Neuronal stem cell (in vitro differentiated cells): ENCODE data around the gene ITGA11.
A peak's percentile ranks its signal among the peaks of the same experiment; 100 is the strongest.

ENCODE experiments used
- DNase-seq: peaks from one replicate; pipeline ENCODE4 v3.0.0-alpha.2; 2013; ENCODE audit warnings: low spot score
- H2AFZ ChIP-seq: one replicate; pipeline ENCODE4 v1.6.1; 2013; ENCODE audit warnings: mild to moderate bottlenecking, low read length, inconsistent platforms
- H2AK5ac ChIP-seq: 2 replicates; pipeline ENCODE4 v1.6.1; 2013; ENCODE audit warnings: low read depth, mild to moderate bottlenecking, inconsistent platforms, low read length, moderate library complexity, mixed read lengths
- H2BK120ac ChIP-seq: 2 replicates; pipeline ENCODE4 v1.6.1; 2013; ENCODE audit warnings: low read depth, mild to moderate bottlenecking, inconsistent platforms, low read length, moderate library complexity, mixed read lengths
- H2BK12ac ChIP-seq: one replicate; pipeline ENCODE4 v1.6.1; 2013; ENCODE audit warnings: low read length, inconsistent platforms
- H2BK15ac ChIP-seq: 2 replicates; pipeline ENCODE4 v1.6.1; 2013; ENCODE audit warnings: mild to moderate bottlenecking, low read length, inconsistent platforms, mixed read lengths
- H2BK5ac ChIP-seq: one replicate; pipeline ENCODE4 v1.6.1; 2013; ENCODE audit warnings: inconsistent platforms, mild to moderate bottlenecking, low read length, moderate library complexity
- H3K14ac ChIP-seq: one replicate; pipeline ENCODE4 v1.6.1; 2013; ENCODE audit warnings: low read length, inconsistent platforms
- H3K18ac ChIP-seq: 2 replicates; pipeline ENCODE4 v1.6.1; 2013; ENCODE audit warnings: low read length, inconsistent platforms
- H3K23ac ChIP-seq: 2 replicates; pipeline ENCODE4 v1.6.1; 2013; ENCODE audit warnings: low read depth, mild to moderate bottlenecking, mixed read lengths, low read length, inconsistent platforms; ENCODE audit not compliant: poor library complexity
- H3K27ac ChIP-seq: replicated peaks from 3 replicates; pipeline ENCODE4 v1.5.1; 2013; ENCODE audit warnings: low read length, inconsistent platforms
- H3K27me3 ChIP-seq, 3 experiments: 2 replicates each; pipeline ENCODE4 v1.6.1; 2013; ENCODE audit warnings: low read length in 3 of 3, mild to moderate bottlenecking in 2 of 3, inconsistent platforms in 1 of 3, low read depth in 1 of 3, mixed read lengths in 1 of 3, moderate library complexity in 1 of 3; ENCODE audit not compliant: control insufficient read depth in 3 of 3, insufficient read depth in 3 of 3
- H3K36me3 ChIP-seq, 2 donors: replicated peaks in 1 of 2; 2 replicates each; pipeline ENCODE4 v1.6.1; 2013; ENCODE audit warnings: low read length in 2 of 2; ENCODE audit not compliant: control insufficient read depth in 2 of 2, insufficient read depth in 2 of 2
- H3K4ac ChIP-seq: 2 replicates; pipeline ENCODE4 v1.6.1; 2013; ENCODE audit warnings: inconsistent platforms, mild to moderate bottlenecking, low read length, moderate library complexity
- H3K4me1 ChIP-seq, 2 donors: 1 replicate in 1 of 2; 2 replicates in 1 of 2; pipeline ENCODE4 v1.6.1; 2013; ENCODE audit warnings: low read length in 2 of 2, low read depth in 1 of 2; ENCODE audit not compliant: control insufficient read depth in 2 of 2, insufficient read depth in 1 of 2
- H3K4me2 ChIP-seq: one replicate; pipeline ENCODE4 v1.6.1; 2013; ENCODE audit warnings: mild to moderate bottlenecking, low read length, inconsistent platforms; ENCODE audit not compliant: insufficient read depth, poor library complexity, severe bottlenecking
- H3K4me3 ChIP-seq, 2 donors: 2 replicates each; pipeline ENCODE4 v1.5.1; 2013; ENCODE audit warnings: low read length in 2 of 2, mild to moderate bottlenecking in 2 of 2, inconsistent platforms in 1 of 2, moderate library complexity in 1 of 2
- H3K79me1 ChIP-seq: one replicate; pipeline ENCODE4 v1.6.1; 2013; ENCODE audit warnings: low read depth, mild to moderate bottlenecking, inconsistent platforms, low read length, moderate library complexity
- H3K9ac ChIP-seq: one replicate; pipeline ENCODE4 v1.6.1; 2013; ENCODE audit warnings: mild to moderate bottlenecking, low read depth, low read length, inconsistent platforms; ENCODE audit not compliant: poor library complexity
- H3K9me3 ChIP-seq, 2 donors: replicated peaks in 1 of 2; 2 replicates each; pipeline versions ENCODE3 to v1.6.1; 2013; ENCODE audit warnings: low read length in 2 of 2, mild to moderate bottlenecking in 2 of 2, inconsistent platforms in 1 of 2, low read depth in 1 of 2, mixed read lengths in 1 of 2, moderate library complexity in 1 of 2; ENCODE audit not compliant: control insufficient read depth in 2 of 2, insufficient read depth in 1 of 2
- H4K8ac ChIP-seq: one replicate; pipeline ENCODE4 v1.6.1; 2013; ENCODE audit warnings: low read depth, mild to moderate bottlenecking, inconsistent platforms, low read length, moderate library complexity
- H4K91ac ChIP-seq: one replicate; pipeline ENCODE4 v1.6.1; 2013; ENCODE audit warnings: low read length, low read depth, mild to moderate bottlenecking, inconsistent platforms; ENCODE audit not compliant: poor library complexity
- WGBS, 2 donors: extraction: QIAGEN DNeasy Blood & Tissue Kit; methylation state at CpG; one replicate each; pipeline ENCODE4 v1.1.7; 2013; ENCODE audit warnings: missing lambda C conversion rate in 2 of 2, mixed read lengths in 1 of 2; ENCODE audit not compliant: insufficient read length in 2 of 2, insufficient replicate concordance in 1 of 2; ENCODE audit errors: extremely low coverage in 2 of 2; 5-methylcytosine and 5-hydroxymethylcytosine counted together

ITGA11 gene

DNA sequence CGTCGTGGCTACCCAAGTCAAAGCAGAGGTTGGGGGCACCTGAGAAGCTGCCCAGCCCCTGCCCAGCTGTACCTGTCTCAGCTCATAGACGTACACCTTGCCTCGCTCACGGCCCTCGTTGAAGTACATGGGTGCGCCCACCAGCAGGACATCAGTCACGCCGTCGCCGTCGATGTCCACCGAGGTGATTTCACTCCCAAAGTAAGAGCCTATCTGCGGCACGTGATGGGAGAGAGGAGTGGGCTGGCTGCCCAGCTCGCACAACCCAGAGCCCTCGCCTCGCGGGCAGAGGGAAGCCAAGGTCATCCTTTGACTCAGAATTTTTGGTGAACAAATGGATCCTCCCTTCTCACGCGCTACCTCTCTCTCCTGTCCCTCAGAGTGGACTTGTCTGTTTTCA lies 99.7 kb downstream of the ITGA11 start:
- peak overlapping the region; percentile 42 for H2BK12ac ChIP-seq
- no CpG with 5 or more reads among the region's 21 CpGs for WGBS, 2 donors
- H3K4me3 ChIP-seq, result no peak overlapping the region
- H2AK5ac ChIP-seq, result peak overlapping the region; percentile 80
- H3K9ac ChIP-seq, result peak overlapping the region; percentile 73
- peak overlapping the region; percentile 95 for H4K91ac ChIP-seq
- H3K36me3 ChIP-seq, result no peaks in the 10 kb centered on the region
- peak overlapping the region; percentile 47 for H2BK15ac ChIP-seq
- H3K23ac ChIP-seq, result peak overlapping the region; percentile 35
- peak overlapping the region; percentile 57 for H2BK5ac ChIP-seq
- H3K4me1 ChIP-seq, result peaks cover 8 to 15% of the 10 kb centered on the region in 2 donors
- H2AFZ ChIP-seq, result no peak overlapping the region
- no peak overlapping the region for H3K4ac ChIP-seq
- peaks cover 0 to 25% (median 2%) of the 10 kb centered on the region in 3 experiments for H3K27me3 ChIP-seq
- H3K4me2 ChIP-seq, result no peak overlapping the region
- H3K14ac ChIP-seq, result peak overlapping the region; percentile 40
- H3K18ac ChIP-seq, result peak overlapping the region; percentile 81
- H3K79me1 ChIP-seq, result no peaks in the 10 kb centered on the region
- H3K9me3 ChIP-seq, result no peaks in the 10 kb centered on the region
- H2BK120ac ChIP-seq, result no peak overlapping the region
- no peak overlapping the region for H3K27ac ChIP-seq
- no peak for DNase-seq
- H4K8ac ChIP-seq, result no peak overlapping the region

DNA sequence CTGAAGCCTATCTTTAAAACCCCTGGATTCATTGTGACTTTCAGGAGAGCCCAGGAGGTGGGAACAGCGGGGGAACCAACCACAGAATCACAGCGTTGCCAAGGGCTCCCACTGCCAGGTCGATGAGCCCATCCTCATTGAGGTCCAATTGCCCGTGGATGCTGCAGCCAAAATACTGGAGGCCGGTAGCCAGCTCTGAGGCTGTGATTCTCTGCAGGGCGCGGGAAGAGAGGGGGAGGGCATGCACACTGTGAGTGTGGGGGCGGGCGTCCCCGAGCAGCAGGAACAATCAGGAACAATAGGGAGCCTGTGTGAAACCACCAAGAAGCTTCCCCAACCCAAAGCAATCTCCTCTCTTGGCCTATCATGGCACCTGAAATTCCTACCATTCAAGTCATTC lies 101.1 kb downstream of the ITGA11 start:
- Histone ChIP-seq H2BK120ac (no peak overlapping the region), H4K8ac (no peak overlapping the region), H3K9me3 (no peaks in the 10 kb centered on the region), H3K4me2 (peak overlapping the region; percentile 28), H3K9ac (no peak overlapping the region), H4K91ac (no peak overlapping the region), H3K4ac (no peak overlapping the region), H2BK12ac (no peak overlapping the region), H3K27ac (no peak overlapping the region), H2AK5ac (no peak overlapping the region), H2AFZ (peak overlapping the region; percentile 84), H3K23ac (no peak overlapping the region), H3K14ac (no peak overlapping the region), H3K4me1 (peaks cover 8 to 15% of the 10 kb centered on the region in 2 donors), H2BK5ac (no peak overlapping the region), H3K18ac (peak overlapping the region; percentile 81), H3K27me3 (peaks cover 0 to 25% (median 2%) of the 10 kb centered on the region in 3 experiments), H3K4me3 (no peak overlapping the region), H3K79me1 (no peaks in the 10 kb centered on the region), H2BK15ac (no peak overlapping the region), H3K36me3 (no peaks in the 10 kb centered on the region)
- no CpG with 5 or more reads among the region's 10 CpGs for WGBS, 2 donors
- DNase-seq, result no peak

- no peak overlapping the region for H3K27ac ChIP-seq
- H2AK5ac ChIP-seq, result no peak overlapping the region
- H2BK120ac ChIP-seq, result no peak overlapping the region
- no peak overlapping the region for H3K4ac ChIP-seq
- no peak overlapping the region for H4K91ac ChIP-seq
- no peak for DNase-seq
- H3K18ac ChIP-seq, result no peak overlapping the region
- H3K4me2 ChIP-seq, result no peak overlapping the region
- H3K79me1 ChIP-seq, result no peaks in the 10 kb centered on the region
- no CpG with 5 or more reads among the region's 6 CpGs for WGBS, 2 donors
- no peak overlapping the region for H2BK12ac ChIP-seq
- H3K27me3 ChIP-seq, result peaks cover 0 to 23% (median 2%) of the 10 kb centered on the region in 3 experiments
- H4K8ac ChIP-seq, result no peak overlapping the region
- no peak overlapping the region for H3K9ac ChIP-seq
- H3K4me1 ChIP-seq, result peaks cover 8 to 15% of the 10 kb centered on the region in 2 donors
- H2BK5ac ChIP-seq, result no peak overlapping the region
- H3K9me3 ChIP-seq, result no peaks in the 10 kb centered on the region
- no peak overlapping the region for H3K14ac ChIP-seq
- H3K4me3 ChIP-seq, result no peak overlapping the region
- H3K23ac ChIP-seq, result no peak overlapping the region
- no peak overlapping the region for H2BK15ac ChIP-seq
- H2AFZ ChIP-seq, result peak overlapping the region; percentile 84
- H3K36me3 ChIP-seq, result no peaks in the 10 kb centered on the region
These were observed 101.5 kb downstream of the ITGA11 start for GRCh38 chr15:68330416-68330815.

DNA sequence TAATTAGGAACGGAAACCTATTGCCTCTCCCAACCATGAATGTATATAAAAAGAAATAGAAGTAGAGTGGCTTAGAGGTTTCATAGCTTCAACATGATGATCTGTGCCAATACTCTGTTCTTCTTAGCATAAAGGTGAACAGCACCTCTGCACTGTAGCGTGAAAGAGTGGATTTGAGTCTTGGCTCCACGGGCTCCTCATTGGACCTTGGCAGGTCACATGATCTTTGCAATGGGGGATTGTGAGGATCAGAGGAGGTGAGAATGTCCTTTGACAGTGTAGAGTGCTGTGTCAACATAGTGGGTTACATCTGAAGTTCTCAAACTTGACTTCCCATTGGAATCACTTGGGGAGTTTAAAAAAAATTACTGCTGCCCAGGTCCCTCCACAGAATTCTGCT lies 103.0 kb downstream of the ITGA11 start:
- H3K14ac ChIP-seq, result no peak overlapping the region
- no peak overlapping the region for H2AK5ac ChIP-seq
- H3K23ac ChIP-seq, result no peak overlapping the region
- no peak overlapping the region for H2AFZ ChIP-seq
- H3K4me3 ChIP-seq, result no peak overlapping the region
- H4K91ac ChIP-seq, result no peak overlapping the region
- no peak overlapping the region for H3K27ac ChIP-seq
- H3K9ac ChIP-seq, result no peak overlapping the region
- H3K4me2 ChIP-seq, result no peak overlapping the region
- peaks cover 8 to 23% of the 10 kb centered on the region in 2 donors for H3K4me1 ChIP-seq
- H3K9me3 ChIP-seq, result no peaks in the 10 kb centered on the region
- H2BK5ac ChIP-seq, result no peak overlapping the region
- H2BK15ac ChIP-seq, result no peak overlapping the region
- no peak overlapping the region for H3K18ac ChIP-seq
- H4K8ac ChIP-seq, result no peak overlapping the region
- DNase-seq, result no peak
- H2BK12ac ChIP-seq, result no peak overlapping the region
- no peak overlapping the region for H3K4ac ChIP-seq
- H3K36me3 ChIP-seq, result no peaks in the 10 kb centered on the region
- peaks cover 0 to 30% (median 2%) of the 10 kb centered on the region in 3 experiments for H3K27me3 ChIP-seq
- whole genome bisulfite sequencing, 2 donors, result no CpG with 5 or more reads among the region's 3 CpGs
- no peak overlapping the region for H2BK120ac ChIP-seq
- no peaks in the 10 kb centered on the region for H3K79me1 ChIP-seq
